HCT116 (cell line): ENCODE results near the gene NCOA1. TPM values are rescaled to one million over a fixed set of nuclear protein-coding genes. Genes with fewer than 3 reads are reported as not detected.

Experiments
- ATAC-seq: fragments of 200-7000 bp; cut with Tn5 transposase; 2 replicates; pipeline ENCODE4 v1.9.1; 2020; ENCODE audit warnings: mild to moderate bottlenecking, moderate library complexity
- BruUV-seq: library from RNA; stranded (reverse); fragments of 400-500 nt; replicated peaks from 2 replicates; lab custom pipeline; 2021; lab: Mats Ljungman, UMichigan
- CTCF ChIA-PET: fragments of 300-600 bp; sonication (Branson Sonifier 250); formaldehyde crosslinking; loops from one replicate; lab custom pipeline; 2021; ENCODE audit warnings: antibody characterized with exemption; lab: Charles Lee
- POLR2A ChIA-PET: fragments of 300-600, 350-600 bp; sonication (Branson Sonifier 250); formaldehyde crosslinking; loops from one replicate; lab custom pipeline; 2021; ENCODE audit warnings: antibody characterized with exemption; lab: Charles Lee
- RAD21 ChIA-PET, 2 experiments: fragments of 300-600 bp; sonication (Branson Sonifier 250); formaldehyde crosslinking; loops; one replicate each; lab custom pipeline; 2023; ENCODE audit warnings: low total read pairs in 2 of 2; ENCODE audit not compliant: uncharacterized antibody in 2 of 2, unreplicated experiment in 2 of 2, low non-redundant PET in 1 of 2; lab: Charles Lee
- DNase-seq: peaks from one replicate; pipeline ENCODE4 v3.0.0-alpha.2; 2010; ENCODE audit warnings: low read depth, low spot score
- H2AFZ ChIP-seq: fragments of 200-600 bp; shearing (Covaris generic), sonication (generic); 2 replicates; pipeline ENCODE4 v1.6.1; 2017; ENCODE audit warnings: low read depth, mixed run types, mixed read lengths, antibody characterized with exemption, low read length; ENCODE audit not compliant: poor library complexity, severe bottlenecking
- H3K27ac ChIP-seq: 2 replicates; pipeline ENCODE4 v1.5.1; 2012; ENCODE audit warnings: low read depth, low read length
- H3K27me3 ChIP-seq: fragments of 200-600 bp; sonication (generic); 2 replicates; pipeline ENCODE4 v1.6.1; 2016; ENCODE audit warnings: mixed run types, low read length, mixed read lengths; ENCODE audit not compliant: insufficient read depth
- H3K36me3 ChIP-seq, 2 experiments: fragments of 200-500 bp in 1 of 2; fragments of 200-600 bp in 1 of 2; sonication (Bioruptor generic) in 1 of 2; sonication (generic) in 1 of 2; 2 replicates each; pipeline versions ENCODE4 v1.5.1 to v1.6.1; 2014 to 2016; ENCODE audit warnings: low read length in 2 of 2, inconsistent platforms in 1 of 2, mixed read lengths in 1 of 2, mixed run types in 1 of 2; ENCODE audit not compliant: insufficient read depth in 2 of 2, control insufficient read depth in 1 of 2
- H3K4me1 ChIP-seq, 2 experiments: fragments of 200-600 bp in 1 of 2; sonication (generic) in 1 of 2; 2 replicates each; pipeline versions ENCODE4 v1.5.1 to v1.6.1; 2012 to 2017; ENCODE audit warnings: low read length in 2 of 2, inconsistent platforms in 1 of 2, mild to moderate bottlenecking in 1 of 2, mixed read lengths in 1 of 2, mixed run types in 1 of 2, moderate library complexity in 1 of 2; ENCODE audit not compliant: insufficient read depth in 2 of 2, control insufficient read depth in 1 of 2
- H3K4me2 ChIP-seq: fragments of 200-600 bp; sonication (generic); 2 replicates; pipeline ENCODE4 v1.6.1; 2017; ENCODE audit warnings: mixed run types, low read length, mixed read lengths
- H3K4me3 ChIP-seq, 2 experiments: fragments of 200-600 bp in 1 of 2; sonication (generic) in 1 of 2; replicated peaks in 1 of 2; 2 replicates each; pipeline ENCODE4 v1.5.1; 2011 to 2016; ENCODE audit warnings: low read length in 2 of 2, control low read depth in 1 of 2, low read depth in 1 of 2, mild to moderate bottlenecking in 1 of 2, mixed read lengths in 1 of 2, mixed run types in 1 of 2
- H3K79me2 ChIP-seq: fragments of 200-600 bp; sonication (generic); 2 replicates; pipeline ENCODE4 v1.6.1; 2017; ENCODE audit warnings: mild to moderate bottlenecking, mixed run types, low read length, moderate library complexity, mixed read lengths; ENCODE audit not compliant: insufficient read depth
- H3K9ac ChIP-seq: fragments of 200-600 bp; sonication (generic); 2 replicates; pipeline ENCODE4 v1.6.1; 2016; ENCODE audit warnings: low read length, mixed read lengths
- H3K9me2 ChIP-seq: fragments of 200-600 bp; sonication (generic), shearing (Covaris generic); 2 replicates; pipeline ENCODE4 v1.6.1; 2017; ENCODE audit warnings: mixed run types, mild to moderate bottlenecking, moderate library complexity; ENCODE audit not compliant: insufficient read depth
- H3K9me3 ChIP-seq, 2 experiments: fragments of 200-500 bp in 1 of 2; fragments of 200-600 bp in 1 of 2; sonication (Bioruptor generic) in 1 of 2; sonication (generic) in 1 of 2; 2 replicates each; pipeline ENCODE4 v1.6.1; 2014 to 2017; ENCODE audit warnings: low read length in 2 of 2, mixed read lengths in 2 of 2, inconsistent platforms in 1 of 2, low read depth in 1 of 2, mild to moderate bottlenecking in 1 of 2, mixed run types in 1 of 2, moderate library complexity in 1 of 2; ENCODE audit not compliant: control insufficient read depth in 1 of 2, insufficient read depth in 1 of 2
- H4K20me1 ChIP-seq: fragments of 200-600 bp; sonication (generic), shearing (Covaris generic); 2 replicates; pipeline ENCODE4 v1.6.1; 2017; ENCODE audit warnings: mixed run types, mild to moderate bottlenecking, moderate library complexity; ENCODE audit not compliant: insufficient read depth
- CBX3 ChIP-seq: IDR thresholded peaks from 2 replicates; pipeline ENCODE4 v1.6.1; 2012; ENCODE audit warnings: low read depth
- POLR2AphosphoS5 ChIP-seq: IDR thresholded peaks from 2 replicates; pipeline ENCODE4 v1.6.1; 2011; ENCODE audit warnings: mild to moderate bottlenecking, low read depth, low read length, moderate library complexity
- SP1 ChIP-seq: IDR thresholded peaks from 2 replicates; pipeline ENCODE4 v1.6.1; 2012; ENCODE audit warnings: low read depth
- intact Hi-C: fragments of 100-400 bp; cut with micrococcal nuclease; formaldehyde crosslinking; loops from 2 replicates; pipeline ENCODE4 v1.10.0; 2022
- total RNA-seq: library from RNA; stranded (reverse); gene quantifications from one replicate; pipeline ENCODE4 v1.2.1, GENCODE V29; 2021; ENCODE audit not compliant: unreplicated experiment
- TF ChIP-seq, protein P1 (sequence below), 3 experiments: fragments of 200-600 bp in 1 of 3; sonication (generic) in 1 of 3; IDR thresholded peaks in 2 of 3; conservative IDR thresholded peaks in 1 of 3; 2 replicates each; pipeline ENCODE4 v1.5.1; 2012 to 2017; ENCODE audit warnings: low read depth in 2 of 3, low read length in 2 of 3, antibody characterized with exemption in 1 of 3, borderline replicate concordance in 1 of 3, control low read depth in 1 of 3, mild to moderate bottlenecking in 1 of 3, mixed read lengths in 1 of 3, mixed run types in 1 of 3, moderate library complexity in 1 of 3; ENCODE audit not compliant: insufficient read depth in 1 of 3
- TF ChIP-seq, protein P2 (sequence below): IDR thresholded peaks from 2 replicates; pipeline ENCODE4 v1.6.1; 2012; ENCODE audit warnings: low read depth

The NCOA1 gene
- total RNA-seq, 1 experiment from 2014 or later = 10.4 TPM

DNA sequence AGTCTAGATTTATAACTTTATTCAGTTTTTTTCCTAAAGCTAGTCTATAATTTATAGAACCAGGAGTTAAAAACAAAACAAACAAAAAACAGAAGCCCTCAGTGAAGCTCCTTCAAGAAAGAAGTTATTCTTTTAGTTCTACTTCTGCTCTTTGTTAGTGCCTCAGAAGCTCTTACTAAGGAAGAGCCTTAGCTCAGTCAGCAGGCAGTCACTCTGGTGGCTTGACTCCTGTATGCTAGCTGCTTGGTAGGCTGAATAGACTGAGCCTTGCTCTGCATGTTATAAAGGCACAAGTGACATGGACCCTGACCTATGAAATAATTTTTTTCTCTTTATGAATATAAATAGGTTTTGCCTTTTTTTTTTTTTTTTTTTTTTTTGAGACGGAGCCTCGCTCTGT, 24.8 kb downstream of the NCOA1 start:
- no peaks in the 10 kb centered on the region for H3K9me2 ChIP-seq
- H3K36me3 ChIP-seq = no peaks in the 10 kb centered on the region
- TF ChIP-seq, protein P1, sequence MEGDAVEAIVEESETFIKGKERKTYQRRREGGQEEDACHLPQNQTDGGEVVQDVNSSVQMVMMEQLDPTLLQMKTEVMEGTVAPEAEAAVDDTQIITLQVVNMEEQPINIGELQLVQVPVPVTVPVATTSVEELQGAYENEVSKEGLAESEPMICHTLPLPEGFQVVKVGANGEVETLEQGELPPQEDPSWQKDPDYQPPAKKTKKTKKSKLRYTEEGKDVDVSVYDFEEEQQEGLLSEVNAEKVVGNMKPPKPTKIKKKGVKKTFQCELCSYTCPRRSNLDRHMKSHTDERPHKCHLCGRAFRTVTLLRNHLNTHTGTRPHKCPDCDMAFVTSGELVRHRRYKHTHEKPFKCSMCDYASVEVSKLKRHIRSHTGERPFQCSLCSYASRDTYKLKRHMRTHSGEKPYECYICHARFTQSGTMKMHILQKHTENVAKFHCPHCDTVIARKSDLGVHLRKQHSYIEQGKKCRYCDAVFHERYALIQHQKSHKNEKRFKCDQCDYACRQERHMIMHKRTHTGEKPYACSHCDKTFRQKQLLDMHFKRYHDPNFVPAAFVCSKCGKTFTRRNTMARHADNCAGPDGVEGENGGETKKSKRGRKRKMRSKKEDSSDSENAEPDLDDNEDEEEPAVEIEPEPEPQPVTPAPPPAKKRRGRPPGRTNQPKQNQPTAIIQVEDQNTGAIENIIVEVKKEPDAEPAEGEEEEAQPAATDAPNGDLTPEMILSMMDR (IDR thresholded peaks at IDR 0.05 in 2 of 3, conservative IDR thresholded peaks at IDR 0.05 in 1 of 3; ENCODE audit: borderline replicate concordance in 1 of 3, insufficient read depth in 1 of 3, low read depth in 2 of 3, low read length in 2 of 3) = no peak
- TF ChIP-seq POLR2AphosphoS5 (no peak), SP1 (no peak), CBX3 (no peak)
- TF ChIP-seq, protein P2, sequence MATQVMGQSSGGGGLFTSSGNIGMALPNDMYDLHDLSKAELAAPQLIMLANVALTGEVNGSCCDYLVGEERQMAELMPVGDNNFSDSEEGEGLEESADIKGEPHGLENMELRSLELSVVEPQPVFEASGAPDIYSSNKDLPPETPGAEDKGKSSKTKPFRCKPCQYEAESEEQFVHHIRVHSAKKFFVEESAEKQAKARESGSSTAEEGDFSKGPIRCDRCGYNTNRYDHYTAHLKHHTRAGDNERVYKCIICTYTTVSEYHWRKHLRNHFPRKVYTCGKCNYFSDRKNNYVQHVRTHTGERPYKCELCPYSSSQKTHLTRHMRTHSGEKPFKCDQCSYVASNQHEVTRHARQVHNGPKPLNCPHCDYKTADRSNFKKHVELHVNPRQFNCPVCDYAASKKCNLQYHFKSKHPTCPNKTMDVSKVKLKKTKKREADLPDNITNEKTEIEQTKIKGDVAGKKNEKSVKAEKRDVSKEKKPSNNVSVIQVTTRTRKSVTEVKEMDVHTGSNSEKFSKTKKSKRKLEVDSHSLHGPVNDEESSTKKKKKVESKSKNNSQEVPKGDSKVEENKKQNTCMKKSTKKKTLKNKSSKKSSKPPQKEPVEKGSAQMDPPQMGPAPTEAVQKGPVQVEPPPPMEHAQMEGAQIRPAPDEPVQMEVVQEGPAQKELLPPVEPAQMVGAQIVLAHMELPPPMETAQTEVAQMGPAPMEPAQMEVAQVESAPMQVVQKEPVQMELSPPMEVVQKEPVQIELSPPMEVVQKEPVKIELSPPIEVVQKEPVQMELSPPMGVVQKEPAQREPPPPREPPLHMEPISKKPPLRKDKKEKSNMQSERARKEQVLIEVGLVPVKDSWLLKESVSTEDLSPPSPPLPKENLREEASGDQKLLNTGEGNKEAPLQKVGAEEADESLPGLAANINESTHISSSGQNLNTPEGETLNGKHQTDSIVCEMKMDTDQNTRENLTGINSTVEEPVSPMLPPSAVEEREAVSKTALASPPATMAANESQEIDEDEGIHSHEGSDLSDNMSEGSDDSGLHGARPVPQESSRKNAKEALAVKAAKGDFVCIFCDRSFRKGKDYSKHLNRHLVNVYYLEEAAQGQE = no peak
- H3K4me2 ChIP-seq = peak overlapping the region; percentile 4; the same call in 1 of the 2 replicates
- peaks cover 0 to 9% of the 10 kb centered on the region in 2 experiments; a peak in 2 of 4 replicates for H3K4me1 ChIP-seq
- ChIA-PET POLR2A (no interaction called here), RAD21 (no interaction called here), CTCF (interaction anchor here (0.7 kb wide), 1 partner anchor 31 kb away, joined by 3 read pairs; no protein-coding TSS in a partner anchor)
- no peaks in the 10 kb centered on the region for H3K79me2 ChIP-seq
- no peak overlapping the region for H3K27ac ChIP-seq
- H3K9me3 ChIP-seq = no peaks in the 10 kb centered on the region
- H4K20me1 ChIP-seq = no peaks in the 10 kb centered on the region
- no peak overlapping the region for H3K9ac ChIP-seq
- no peaks in the 10 kb centered on the region for H3K27me3 ChIP-seq
- DNase-seq (no peak), ATAC-seq (no peak)
- H3K4me3 ChIP-seq = no peak overlapping the region
- BruUV-seq = no TSS peak
- intact Hi-C loops = no loop called here
- no peak overlapping the region for H2AFZ ChIP-seq
